NCI-H774 (cell line): Measurements from ENCODE around the gene FLT3LG.
"Not testable (repeated sequence)": the region's sequence is repeated elsewhere in the genome, so short reads cannot be mapped to it uniquely, and the experiment has no call there.

ENCODE experiments used
- DNase-seq: peaks from one replicate; lab custom pipeline; 2025; lab: John Stamatoyannopoulos, UW

Gene FLT3LG

DNA sequence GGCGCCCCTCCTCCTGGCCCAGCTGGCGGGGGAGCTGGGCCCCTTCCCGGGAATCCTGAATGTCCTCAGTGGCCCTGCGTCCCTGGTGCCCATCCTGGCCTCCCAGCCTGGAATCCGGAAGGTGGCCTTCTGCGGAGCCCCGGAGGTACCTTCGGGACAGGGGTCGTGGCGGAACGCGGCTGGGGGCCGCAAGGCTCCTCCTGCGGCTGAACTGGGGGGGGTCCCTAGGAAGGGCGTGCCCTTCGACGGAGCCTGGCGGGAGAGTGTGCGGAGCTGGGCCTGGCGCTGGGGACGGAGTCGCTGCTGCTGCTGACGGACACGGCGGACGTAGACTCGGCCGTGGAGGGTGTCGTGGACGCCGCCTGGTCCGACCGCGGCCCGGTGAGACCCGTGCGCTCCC, 12.4 kb upstream of the FLT3LG start:
- no peak for DNase-seq

DNA sequence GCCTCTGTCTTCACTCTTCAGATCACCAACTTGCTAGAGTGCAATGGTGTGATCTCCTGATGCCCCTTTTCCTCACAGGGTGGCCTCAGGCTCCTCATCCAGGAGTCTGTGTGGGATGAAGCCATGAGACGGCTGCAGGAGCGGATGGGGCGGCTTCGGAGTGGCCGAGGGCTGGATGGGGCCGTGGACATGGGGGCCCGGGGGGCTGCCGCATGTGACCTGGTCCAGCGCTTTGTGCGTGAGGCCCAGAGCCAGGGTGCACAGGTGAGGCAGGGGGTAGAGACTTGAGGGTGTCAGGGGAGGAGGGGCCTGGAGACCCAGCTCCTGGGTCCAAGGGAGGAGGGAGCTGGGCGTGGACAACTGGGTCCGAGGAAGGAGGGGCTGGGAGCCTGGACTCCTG, 11.5 kb upstream of the FLT3LG start:
- no peak for DNase-seq

DNA sequence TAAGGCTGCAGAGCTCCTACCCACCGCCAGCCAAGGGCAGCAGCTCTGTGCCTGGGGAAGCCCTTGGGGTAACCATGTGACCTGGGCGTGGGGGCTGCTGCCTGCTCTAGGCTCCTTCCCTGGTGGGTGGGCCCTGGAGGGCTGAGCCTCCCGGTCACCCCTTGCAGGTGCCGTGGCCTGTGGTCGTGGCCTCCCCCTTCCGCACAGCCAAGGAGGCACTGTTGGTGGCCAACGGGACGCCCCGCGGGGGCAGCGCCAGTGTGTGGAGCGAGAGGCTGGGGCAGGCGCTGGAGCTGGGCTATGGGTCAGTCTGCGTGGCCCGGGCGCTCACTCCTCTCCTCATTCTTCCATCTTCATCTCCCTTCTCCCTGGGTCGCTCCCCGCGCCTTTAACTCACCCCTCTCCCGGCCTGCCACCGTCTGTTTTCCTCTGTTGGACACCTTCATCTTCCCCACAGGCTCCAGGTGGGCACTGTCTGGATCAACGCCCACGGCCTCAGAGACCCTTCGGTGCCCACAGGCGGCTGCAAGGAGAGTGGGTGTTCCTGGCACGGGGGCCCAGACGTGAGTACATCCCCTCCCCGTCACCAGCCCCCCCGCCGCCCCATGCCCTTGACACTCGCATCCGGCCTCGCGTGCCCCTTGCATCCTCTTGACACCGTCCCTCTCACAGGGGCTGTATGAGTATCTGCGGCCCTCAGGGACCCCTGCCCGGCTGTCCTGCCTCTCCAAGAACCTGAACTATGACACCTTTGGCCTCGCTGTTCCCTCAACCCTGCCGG, 9.9 kb upstream of the FLT3LG start:
- no peak for DNase-seq

DNA sequence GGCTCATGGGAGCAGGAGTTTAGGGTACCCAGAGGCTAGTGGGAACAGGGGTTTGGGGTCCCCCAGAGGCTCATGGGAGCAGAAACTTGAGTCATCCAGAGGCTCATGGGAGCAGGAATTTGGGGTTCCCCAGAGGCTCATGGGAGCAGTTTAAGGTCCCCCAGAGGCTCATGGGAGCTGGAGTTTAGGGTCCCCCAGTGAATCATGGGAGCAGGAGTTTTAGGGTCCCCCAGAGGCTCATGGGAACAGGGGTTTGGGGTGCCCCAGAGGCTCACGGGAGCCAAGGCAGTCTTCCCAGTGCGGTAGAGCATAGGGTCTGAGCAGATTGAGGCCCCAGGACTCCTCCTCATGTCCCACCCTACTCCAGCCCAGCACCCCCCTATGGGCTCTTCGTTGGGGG, 8.6 kb upstream of the FLT3LG start:
- DNase-seq, result no peak

DNA sequence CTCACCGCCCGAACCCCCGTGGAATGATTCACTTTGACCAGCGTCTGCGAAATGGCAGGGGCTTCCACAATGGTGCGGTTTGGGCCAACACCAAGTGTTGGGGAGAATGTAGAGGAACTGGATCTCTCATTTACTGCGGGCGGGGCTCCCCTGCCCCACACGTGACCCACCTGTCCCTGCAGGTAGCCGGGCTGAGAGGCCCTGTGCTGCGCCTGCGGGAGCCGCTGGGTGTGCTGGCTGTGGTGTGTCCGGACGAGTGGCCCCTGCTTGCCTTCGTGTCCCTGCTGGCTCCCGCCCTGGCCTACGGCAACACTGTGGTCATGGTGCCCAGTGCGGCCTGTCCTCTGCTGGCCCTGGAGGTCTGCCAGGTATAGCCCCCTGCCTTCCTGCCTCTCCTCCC, 5.8 kb upstream of the FLT3LG start:
- no peak for DNase-seq

DNA sequence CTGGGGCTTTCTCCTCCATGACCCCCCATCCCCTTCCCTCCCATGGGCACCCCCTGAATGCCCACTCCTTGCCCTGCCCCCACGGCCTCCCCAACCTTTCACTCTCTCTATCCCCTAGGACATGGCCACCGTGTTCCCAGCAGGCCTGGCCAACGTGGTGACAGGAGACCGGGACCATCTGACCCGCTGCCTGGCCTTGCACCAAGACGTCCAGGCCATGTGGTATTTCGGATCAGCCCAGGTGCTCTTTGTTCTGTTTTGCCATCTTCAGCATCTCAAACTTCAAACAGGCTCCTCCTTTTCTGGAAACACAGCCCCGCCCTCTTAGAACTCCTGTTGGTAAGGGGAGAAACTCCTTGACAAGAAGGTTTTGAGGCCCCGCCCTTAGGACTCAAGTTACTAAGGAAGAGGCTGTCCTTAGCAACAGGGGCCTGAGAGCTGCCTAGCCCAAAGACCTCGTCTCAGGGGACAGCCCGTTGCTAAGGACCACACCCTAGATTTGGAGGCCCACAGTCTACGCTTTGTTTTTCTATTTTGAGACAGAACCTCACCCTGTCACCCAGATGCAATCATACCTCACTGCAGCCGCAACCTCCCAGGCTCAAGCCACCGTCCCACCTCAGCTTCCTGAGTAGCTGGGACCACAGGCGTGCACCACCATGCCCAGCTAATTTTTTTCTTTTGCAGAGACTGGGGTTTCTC, 5.1 kb upstream of the FLT3LG start:
- no peak for DNase-seq

DNA sequence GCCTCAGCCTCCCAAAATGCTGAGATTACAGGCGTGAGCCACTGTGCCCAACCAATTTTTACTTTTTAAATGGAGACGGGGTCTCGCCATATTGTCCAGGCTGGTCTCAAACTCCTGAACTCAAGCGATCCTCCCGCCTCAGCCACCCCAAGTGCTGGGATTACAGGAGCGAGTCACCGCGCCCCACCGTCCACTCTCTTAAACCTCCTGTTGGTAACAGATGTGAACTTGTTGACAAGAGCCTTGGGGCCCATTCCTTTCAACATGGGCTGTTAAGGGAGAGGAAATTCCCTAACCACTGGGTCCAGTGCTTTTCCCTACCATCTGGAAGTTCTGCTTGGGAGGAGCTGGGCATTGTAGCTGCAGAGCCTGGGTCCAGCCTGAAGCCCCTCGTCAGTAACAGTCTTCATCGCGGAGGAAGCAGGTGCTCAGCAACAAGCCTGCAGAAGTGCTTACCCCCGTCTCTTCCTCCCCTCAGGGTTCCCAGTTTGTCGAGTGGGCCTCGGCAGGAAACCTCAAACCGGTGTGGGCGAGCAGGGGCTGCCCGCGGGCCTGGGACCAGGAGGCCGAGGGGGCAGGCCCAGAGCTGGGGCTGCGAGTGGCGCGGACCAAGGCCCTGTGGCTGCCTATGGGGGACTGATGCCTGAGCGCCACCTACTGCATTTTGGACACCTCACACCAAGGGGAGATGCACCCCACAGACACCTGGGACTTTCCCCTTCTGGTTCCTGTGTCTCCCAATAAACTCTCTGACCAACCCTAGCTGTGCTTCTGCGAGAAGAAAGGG, 4.0 kb upstream of the FLT3LG start:
- DNase-seq, result no peak

DNA sequence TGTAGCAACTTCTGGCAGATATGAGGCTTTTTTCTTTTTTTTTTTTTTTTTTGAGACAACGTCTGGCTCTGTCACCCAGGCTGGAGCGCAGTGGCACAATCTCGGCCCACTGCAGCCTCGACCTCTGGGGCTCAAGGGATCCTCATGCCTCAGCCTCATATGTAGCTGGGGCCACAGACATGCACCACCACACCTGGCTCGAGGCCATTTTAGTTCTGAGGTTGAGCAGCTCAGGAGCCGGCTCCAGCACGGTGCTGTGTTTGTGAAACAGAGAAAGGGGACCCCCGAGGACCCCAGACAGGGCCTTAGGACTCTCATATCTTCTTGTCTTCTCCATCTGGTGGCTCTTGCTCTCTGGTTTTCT, 3.4 kb upstream of the FLT3LG start:
- no peak for DNase-seq

DNA sequence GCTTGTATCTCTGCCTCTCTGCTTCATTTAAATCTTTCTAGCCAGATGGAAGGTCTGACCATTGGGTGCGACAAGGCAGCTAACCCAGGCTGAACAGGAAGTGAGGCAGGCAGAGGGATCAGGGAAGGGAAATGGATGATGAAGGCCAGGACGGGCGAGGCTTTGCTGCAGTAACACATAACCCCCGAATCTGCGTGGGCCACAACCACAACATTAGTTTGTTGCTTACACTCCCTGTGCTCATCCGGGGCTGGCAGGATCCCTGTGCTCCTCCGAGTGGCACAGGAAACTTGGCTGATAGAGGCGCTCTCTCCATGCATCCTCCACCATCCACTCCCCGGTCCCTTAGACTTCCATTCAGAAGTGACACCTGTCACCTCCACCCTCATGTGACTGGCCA, 1.1 kb upstream of the FLT3LG start:
- no peak for DNase-seq

DNA sequence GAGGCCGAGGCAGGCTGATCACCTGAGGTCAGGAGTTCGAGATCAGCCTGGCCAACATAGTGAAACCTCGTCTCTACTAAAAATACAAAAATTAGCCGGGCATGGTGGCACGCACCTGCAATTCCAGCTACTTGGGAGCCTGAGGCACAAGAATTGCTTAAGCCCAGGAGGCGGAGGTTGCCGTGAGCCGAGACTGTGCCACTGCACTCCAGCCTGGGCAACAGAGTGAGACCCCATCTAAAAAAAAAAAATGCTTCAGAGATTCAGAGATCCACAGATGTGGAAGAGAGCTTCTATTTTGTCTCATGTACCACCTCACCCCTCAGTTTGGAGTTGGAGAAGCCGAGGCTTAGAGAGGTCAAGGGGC, 531 bp upstream of the FLT3LG start:
- not testable (repeated sequence) for DNase-seq

DNA sequence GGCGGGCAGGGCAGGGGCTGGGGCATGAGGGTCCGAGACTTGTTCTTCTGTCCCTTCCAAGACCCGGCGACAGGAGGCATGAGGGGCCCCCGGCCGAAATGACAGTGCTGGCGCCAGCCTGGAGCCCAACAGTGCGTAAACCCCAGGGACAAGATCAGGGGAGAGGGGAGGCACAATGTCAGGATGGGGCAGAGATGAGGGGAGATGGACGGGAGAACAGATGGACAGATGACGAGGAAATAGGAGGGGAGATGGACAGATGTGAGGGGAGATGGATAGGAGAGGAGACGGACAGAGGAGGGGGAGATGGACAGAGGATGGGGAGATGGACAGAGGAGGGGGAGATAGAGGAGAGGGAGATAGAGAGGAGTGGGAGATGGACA, 518 bp downstream of the FLT3LG start:
- DNase-seq, result no peak

DNA sequence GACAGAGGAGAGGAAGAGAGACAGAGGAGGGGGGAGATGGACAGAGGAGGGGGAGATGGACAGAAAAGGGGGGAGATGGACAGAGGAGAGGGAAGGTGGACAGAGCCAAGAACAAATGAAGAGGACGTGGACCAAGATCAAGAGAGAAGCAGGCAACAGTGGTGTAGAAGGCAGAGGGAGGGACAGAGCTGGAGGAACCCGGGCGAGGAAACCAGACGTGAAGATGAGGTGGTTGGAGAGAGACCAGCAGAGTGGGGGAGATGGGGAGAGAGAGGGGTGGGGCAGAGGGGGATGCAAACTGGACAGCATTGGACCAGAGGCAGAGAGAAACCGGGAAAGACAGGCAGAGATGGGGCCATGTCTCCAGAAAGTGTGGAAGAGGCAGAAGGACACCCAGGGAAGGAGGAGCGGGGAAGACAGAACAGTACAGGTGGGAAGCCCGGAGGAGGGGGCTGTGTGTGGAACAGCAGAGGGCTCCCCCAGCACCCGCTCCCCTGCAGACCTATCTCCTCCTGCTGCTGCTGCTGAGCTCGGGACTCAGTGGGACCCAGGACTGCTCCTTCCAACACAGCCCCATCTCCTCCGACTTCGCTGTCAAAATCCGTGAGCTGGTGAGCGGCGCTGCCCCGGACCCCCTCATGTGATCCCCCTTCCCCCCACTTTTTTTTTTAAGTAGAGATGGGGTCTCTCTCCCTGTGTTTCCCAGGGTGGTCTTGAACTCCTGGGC, 1.3 kb downstream of the FLT3LG start:
- DNase-seq, result no peak

DNA sequence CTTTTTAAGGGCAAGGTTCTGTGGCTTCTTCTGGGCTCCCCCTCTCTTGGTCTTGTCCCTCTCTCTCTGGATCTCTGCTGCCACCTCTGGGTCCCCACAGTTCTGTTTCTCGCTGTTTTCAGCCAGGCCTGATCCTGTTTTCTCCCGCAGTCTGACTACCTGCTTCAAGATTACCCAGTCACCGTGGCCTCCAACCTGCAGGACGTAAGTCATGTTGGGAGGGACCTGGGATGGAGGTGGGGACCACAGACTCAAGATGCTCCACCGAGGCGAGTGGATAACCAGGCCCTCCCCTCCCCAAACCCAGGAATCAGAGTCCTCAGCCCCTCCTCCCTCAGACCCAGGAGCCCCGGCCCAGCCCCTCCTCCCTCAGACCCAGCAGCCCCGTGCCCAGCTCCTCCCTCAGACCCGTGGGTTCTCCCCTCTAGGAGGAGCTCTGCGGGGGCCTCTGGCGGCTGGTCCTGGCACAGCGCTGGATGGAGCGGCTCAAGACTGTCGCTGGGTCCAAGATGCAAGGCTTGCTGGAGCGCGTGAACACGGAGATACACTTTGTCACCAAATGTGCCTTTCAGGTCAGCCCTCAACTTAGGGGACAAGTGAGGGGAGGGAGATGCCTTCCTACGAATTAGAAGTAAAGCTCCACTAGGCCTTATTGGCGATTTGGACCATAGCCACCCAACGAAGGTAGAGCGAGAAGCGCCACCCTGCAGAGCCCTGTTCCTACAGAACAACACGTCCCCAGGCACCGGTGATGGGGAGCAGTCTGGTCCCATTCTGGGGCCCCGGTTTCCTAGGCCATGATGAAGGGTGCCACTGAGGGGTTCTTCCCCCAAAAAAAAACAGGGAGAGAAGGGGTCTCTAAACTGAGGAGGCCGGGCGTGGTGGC, 2.2 kb downstream of the FLT3LG start:
- DNase-seq, result no peak

DNA sequence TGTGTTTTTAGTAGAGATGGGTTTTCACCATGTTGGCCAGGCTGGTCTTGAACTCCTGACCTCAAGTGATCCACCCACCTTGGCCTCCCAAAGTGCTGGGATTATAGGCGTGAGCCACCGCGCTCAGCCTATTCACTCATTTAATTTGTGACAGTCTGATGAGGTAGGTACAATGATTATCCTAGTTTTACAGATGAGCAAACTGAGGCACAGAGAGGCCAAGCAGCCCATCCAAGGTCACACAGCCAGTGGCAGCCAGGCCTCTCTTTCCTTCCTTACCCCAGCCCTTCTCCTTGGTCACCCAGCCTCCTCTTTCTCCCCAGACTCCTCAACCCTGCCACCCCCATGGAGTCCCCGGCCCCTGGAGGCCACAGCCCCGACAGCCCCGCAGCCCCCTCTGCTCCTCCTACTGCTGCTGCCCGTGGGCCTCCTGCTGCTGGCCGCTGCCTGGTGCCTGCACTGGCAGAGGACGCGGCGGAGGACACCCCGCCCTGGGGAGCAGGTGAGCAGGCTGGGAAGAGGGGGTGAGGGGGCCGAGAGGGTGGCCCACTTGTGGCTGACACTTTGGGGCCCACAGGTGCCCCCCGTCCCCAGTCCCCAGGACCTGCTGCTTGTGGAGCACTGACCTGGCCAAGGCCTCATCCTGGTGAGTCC, 6.1 kb downstream of the FLT3LG start:
- DNase-seq, result no peak

DNA sequence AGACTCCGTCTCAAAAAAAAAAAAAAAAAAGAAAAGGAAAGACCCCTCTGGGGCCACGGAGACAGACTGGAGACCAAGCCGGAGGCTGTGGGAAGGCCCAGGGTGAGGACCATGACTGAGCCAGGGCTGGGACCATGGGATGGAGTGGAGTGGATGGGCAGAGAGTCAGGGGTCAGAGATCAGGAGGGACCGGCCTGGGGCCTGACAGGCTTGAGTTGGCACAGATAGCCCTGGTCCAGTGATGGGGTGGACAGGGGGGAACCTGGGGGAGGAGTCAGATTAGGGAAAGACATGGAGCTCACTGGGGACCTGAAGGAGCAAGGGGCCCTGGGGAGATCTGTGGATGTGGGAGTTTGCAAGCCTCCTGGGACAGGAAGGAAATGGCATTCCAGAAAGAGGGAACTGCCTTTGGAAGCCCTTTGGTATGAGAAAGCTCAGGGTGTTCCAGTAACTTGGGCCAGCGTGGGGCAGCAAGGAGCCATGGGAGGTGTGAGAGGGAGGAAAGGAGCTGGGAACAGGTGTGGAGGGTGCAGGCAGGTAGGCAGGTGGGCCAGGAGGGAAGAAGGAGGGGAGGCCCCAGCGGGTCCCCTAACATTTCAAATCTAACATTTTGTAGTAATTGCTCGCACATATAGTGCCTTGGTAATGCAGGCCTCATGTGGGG, 7.1 kb downstream of the FLT3LG start:
- DNase-seq, result no peak

DNA sequence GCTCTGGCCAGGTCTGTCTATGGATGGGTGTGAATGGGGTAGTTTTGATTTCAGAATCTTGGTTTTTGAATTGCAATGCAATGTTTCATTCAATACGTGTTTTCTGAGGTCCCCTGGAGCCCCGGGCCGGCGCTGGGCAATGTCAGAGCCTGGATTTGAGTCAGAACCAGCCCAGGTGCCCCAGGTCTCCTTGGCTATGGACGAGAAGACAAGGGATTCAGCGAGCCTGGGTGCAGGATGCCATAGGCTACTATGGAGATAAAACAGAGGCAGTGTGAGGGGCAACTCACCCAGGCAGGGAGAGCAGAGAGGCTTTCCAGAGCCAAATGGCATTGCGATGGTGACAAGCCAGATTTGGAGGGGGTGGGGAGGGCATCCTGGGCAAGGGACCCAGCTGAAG, 12.2 kb downstream of the FLT3LG start:
- no peak for DNase-seq

DNA sequence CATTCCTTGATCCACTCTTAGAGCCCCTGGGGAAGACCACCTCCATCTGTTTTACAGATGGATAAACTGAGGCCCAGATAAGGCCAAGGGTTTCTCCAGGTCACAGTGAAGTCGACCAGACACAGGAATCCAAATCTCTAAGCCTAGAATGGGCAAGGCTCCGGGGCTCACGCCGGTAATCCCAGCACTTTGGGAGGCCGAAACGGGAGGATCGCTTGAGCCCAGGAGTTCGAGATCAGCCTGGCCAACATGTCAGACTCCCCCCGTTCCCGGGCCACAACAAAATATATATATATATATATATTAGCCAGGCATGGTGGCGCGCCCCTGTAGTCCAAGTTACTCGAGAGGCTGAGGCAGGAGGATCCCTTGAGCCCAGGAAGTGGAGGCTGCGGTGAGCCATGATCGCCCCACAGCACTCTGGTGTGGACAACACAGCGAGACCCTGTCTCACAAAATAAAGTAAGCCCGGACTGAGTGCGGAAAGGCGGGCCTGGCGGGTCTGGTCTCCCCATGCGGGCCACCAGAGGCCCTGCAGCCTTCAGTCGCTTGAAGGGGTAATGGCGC, 12.8 kb downstream of the FLT3LG start:
- no peak for DNase-seq

DNA sequence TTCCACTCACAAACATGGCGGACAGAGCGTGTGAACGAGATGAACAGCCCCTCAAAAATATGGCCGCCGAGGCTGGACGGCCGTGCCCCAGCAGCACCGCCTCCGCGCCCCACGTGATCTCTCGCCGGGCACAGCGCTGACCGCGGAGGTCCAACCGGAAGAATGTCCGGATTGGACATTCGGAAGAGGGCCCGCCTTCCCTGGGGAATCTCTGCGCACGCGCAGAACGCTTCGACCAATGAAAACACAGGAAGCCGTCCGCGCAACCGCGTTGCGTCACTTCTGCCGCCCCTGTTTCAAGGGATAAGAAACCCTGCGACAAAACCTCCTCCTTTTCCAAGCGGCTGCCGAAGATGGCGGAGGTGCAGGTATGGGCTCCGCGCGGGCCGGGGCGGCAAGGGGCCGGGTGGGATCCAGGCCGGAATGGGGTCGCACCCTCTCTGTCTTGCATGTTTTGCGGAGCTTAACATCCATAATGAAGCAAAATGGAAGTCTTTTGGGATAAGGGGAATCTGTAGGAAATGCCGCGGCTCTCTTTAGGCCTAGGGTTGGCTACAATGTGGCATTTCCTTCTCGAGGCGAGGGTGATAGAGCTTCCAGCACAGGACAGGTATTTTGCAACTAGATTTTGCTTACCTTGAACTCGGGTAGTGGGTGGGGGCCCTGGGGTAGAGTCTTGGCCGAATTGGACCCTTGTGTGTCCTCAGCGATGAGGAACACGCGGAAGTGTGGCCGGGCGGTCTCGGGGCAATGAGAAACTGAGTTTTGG, 13.4 kb downstream of the FLT3LG start, which contains the start of gene RPL13A:
TSS of gene RPL13A (plus strand) at position 332 of the 769 bp plus-strand sequence. CDS start at position 354, 22 bp downstream.
- DNase-seq, result peak; percentile 99
